GM18508 (cell line): ENCODE results near the gene ALOX5.
"Not testable (repeated sequence)": the region's sequence is repeated elsewhere in the genome, so short reads cannot be mapped to it uniquely, and the experiment has no call there.

ENCODE experiments used
- ATAC-seq: cut with Tn5 transposase; IDR thresholded peaks from one replicate; pipeline ENCODE4 v1.9.1; 2021; ENCODE audit warnings: moderate number of reproducible peaks; ENCODE audit not compliant: insufficient read depth, unreplicated experiment

Gene ALOX5

DNA sequence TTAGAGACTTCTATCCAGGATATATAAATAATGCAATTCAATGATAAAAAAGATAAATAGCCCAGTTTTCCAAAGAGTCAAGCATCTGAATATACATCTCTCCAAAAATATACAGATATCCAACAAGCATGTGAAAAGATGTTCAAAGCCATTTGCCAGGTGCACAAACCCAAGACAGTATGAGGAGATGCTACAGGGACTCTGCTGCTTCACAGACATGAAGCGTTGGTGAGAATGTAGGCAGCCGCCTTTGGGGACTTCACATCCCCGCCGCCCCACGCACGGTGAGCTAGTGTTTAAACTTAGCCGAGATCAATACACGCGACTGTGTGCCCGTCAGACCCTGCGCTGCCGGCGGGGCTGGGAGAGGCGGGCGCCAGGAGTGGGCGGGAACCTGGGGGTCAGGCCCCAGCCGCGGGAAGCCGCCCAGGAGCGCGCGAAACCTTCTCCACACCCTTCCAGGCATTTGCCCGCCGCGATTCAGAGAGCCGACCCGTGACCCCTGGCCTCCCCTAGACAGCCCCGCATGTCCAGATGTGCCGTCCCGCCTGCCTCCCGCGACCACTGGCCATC lies 927 bp upstream of the ALOX5 start:
- no peak for ATAC-seq

DNA sequence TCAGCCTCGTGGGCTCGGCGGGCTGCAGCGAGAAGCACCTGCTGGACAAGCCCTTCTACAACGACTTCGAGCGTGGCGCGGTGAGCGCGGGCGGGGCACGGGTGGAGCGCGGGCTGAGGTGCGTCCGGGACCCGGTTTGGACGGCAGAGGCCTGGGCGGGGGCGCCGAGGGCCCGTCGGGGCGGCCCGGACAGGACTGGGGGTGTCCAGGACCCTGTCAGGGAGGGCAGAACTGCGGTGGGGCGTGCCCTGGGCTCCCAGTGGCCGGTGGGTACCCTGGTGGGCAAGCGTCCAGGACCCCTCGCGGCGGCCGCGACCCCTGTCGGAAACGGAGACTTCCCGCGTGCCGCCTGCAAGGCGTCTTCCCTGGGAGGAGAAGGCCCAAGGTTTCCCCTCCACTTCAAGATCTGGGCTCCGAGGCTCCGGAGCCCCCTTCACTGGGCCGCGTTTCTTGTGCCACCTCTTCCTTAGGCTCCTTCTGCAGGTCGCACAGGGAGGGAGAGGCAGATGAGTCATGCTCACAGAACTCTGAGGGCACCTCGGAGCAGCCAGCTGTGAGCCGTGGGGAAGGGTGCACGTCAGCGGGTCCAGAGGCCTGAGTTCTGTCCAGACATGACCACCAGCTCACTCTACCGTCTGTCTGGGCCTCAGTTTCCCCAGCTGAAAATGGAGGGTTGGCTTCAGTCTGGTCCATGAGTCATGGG lies 485 bp downstream of the ALOX5 start:
- no peak for ATAC-seq

DNA sequence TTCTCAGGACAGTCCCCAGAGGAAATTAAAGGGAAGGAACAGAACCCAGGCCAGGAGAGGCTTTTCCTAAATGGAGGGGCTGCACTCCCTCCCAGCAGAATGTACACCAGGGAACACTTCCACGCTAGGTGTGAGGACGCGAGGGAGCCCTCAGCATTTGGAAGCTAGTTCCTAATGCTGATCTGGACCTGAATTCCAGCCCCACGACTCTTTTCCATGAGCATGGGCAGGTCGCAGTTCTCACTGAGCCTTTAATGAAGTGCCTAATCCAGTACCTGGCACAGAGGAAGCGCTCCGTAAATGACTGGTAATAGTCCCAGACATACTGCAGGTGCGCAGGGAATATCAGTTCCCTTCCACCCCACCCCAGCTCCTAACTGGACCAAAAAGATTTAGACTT lies 1.1 kb downstream of the ALOX5 start:
- ATAC-seq, result no peak

DNA sequence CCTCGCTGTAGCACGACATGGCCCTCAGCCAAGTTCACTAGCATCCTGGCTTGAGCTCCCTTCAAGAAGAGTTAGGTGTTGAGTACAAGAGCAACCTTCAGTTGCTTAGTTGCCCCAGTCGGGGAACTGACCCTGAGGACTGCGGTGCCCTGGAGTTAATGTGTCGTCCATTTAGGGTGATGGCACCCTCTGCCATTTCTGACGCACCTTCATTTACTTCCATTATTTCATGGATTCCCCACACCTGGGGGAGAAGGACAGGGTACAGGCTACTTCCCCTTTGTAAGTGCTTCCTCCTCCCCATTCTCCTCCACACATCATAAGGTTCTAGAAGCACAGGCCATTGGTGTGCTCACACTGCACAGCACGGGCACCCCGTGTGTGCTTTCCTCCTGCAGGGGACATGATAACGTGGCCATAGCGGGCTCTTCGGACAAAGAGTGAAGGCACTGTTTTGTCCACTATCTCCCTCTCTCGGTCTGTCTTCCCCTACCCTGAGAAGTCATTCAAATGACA lies 1.8 kb downstream of the ALOX5 start:
- no peak for ATAC-seq

DNA sequence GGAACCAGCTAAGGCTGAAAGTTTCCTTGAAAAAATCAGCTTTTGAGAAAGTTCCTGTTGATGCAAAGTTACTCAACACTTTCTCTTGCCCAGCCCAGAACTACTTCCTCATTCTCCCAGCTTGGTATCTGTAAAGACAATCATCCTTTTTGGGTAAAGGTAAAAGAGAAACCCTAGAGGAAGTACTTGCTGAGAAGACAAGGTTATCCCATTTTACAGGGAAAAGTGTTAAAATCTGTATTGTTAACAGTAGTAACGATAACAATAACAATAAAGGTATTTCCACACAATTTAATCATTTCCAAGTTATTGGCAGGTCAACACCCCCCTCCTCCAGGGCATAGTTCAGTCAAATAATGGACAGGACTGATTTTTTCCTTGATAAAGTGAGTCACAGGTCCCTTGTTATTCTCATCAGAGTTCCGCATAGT lies 2.4 kb downstream of the ALOX5 start:
- no peak for ATAC-seq

DNA sequence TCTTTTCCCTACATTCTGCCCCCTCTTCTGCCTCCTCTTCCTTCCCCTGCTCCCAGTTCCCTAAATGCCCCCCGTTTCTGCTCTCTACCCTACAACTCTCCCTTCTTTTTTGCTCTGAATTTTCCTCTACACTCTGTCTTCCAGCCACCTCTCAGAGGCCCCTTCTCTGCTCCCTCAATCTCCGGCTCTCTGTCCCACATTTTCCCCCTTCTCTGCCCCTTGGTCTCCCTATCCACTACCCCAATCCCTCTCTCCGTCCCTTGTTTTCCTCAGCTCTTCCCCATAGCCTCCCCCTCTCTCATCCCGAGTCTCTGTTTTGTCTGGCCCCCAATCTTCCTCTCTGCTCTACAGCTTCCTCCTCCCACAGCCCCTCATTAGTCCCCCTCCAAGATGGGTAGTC lies 3.3 kb downstream of the ALOX5 start:
- no peak for ATAC-seq

DNA sequence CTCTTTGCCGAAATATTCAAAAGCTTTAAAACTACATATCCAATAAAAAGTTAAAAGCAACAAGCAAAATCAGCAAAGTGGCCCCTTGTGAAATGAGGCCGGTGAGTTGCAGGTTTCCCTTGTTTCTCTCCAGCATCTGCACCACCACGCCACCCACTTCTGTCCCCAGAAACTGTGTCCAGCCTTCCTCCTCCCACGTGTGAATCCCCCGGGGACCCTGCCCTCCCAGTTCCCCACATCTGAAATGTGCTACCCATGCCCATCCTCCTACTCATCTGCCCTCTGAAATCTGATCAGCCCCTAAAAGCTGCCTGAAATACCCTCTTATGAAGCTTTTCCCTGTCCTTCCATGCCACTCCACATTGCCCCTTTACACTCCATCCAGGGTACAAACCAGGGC lies 3.8 kb downstream of the ALOX5 start:
- no peak for ATAC-seq

DNA sequence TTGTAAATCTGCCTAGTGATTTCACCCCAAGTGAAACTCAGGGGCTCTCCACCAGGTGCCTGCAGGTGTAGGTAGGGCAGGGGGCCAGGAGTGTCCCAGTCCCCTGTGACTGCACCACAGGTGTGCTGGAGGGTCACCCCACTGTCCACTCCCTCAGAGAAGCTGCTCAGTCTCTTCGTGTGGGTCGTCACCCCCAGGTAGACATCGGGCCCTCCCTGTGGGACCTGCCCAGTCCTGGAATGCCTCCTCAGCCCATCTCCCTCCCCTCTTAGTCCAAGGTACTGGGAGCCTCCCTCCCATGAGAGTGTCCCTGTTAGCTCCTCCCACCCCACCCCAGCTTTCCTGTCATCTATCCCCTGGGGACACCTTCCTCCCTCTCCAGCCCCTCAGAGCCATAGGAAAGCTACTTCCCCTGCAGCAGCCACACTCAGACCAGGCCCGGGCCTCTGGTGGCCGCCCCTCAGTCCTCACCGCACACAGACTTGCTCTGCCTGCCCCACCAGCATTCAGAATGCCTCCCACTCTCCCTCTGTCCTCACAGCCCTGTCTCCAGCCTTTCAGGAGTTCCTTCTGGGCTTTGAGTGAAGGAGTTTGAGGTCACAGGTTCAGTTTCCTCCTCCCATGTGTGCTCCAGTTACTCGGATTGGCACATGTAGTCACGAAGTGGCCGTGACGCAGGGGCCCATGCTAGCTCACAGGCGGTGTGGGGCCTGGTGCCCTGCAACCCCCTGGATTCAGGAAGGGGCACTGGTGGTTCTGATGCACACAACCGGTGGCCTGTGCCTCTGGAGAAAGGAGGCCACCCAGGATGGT lies 5.1 kb downstream of the ALOX5 start:
- ATAC-seq, result no peak

DNA sequence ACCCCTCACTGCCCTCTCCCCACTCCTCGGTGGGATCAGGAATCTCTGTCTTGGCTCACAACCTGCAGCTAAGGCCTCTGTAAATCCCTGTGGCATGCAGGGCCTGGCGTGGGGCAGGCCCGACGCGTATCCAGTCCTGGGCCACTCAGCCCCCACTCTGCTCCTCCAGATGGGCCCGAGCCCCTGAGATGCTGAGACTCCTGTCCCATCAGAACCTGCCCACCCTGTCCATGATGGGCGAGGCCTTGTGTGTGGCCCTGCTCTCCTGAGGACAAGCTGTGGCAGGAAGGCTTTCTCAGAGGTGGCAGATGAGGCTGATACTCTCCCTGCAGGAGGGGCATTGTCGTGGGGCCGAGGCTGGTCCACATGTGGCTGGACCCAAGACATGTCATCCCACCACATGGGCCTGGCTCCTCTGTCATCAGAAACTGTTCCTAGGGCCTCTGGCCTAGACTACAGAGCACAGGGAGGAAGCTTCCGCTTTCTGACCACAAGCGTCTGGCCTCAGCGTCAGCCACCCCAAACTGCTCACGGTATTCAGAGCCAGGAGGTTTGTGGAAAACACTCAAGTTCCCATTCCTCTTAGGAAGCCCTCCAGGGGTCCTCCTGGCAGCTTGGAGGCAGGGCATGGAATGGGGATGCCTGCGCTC lies 6.0 kb downstream of the ALOX5 start:
- ATAC-seq, result no peak

DNA sequence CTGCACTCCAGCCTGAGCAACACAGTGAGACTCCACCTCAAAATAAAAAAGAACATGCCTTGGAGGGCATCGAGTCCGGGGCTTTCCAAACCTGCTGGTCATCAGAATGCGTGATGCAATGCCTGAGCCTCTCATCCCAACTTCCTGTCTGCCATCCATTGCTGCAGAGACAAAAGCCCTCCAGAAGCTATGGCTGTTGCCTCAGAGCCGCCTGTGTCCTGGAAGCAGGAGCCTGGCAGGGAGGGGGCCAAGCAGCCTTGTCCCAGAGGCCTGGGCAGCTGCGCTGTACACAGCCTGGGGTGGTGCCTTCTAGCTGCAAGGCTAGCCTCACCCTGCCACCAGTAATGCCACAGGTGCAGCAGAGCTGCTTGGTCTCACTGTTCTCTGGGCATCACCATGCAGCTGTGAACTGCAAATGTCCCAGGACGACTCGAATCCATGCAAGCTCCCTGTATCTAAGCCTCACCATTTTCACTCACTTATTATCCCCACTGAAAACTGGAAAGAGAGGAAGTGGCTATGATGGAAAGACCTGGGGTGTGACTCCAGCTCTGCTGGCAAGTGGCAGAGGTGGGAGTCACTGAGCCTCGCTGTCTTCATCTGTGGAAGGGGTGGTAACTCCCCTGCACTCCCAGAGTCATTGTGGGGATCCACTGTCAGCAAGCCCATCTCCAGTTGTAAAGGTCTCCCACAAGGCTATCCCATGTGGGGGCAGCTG lies 7.0 kb downstream of the ALOX5 start:
- ATAC-seq, result no peak

DNA sequence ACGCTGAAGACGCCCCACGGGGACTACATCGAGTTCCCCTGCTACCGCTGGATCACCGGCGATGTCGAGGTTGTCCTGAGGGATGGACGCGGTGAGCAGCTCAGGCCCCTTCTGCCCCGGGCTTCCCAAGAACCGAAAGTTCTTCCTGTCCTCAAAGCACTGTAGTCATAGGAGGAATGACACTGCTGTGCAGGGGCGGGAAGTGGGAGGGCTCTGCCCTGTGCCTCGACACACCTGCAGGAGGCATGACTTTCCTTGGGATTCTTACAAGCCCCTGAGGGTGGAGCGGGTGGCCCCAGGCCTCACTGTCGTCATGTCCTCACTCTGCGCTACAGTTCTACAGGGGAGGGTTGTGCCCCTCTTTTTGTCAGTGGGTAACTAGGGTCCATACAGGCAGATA lies 8.6 kb downstream of the ALOX5 start:
- ATAC-seq, result no peak

DNA sequence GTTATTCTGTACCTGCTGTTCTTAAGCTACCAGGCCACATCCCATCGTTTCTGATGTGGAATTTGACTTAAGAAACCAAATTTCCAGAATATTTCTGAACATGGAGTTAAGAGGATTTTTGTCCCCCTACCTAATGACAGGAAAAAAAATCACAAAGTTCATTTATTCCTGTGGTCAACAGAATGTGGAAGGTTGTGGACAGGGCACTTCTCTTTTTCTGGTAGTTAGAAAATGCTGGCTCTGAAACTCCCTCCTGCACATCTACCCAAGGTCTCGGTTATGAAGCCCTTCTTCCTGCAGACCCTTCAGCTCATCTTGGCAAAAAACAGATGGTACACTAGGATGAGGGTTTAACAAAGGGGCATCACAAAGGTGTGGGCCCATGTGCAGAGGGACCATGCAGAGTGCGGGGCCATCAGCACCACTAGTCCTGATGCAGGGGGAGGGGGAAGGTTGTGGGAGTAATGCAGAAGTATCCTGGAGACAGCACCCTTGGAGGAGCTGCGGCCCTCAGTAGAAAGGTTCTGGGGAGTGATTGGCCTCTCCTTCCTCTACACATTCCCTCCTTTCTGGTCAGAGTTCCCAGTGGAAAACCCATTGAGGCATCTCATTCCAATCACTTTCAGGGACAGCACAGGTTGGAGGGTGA lies 9.8 kb downstream of the ALOX5 start:
- no peak for ATAC-seq

DNA sequence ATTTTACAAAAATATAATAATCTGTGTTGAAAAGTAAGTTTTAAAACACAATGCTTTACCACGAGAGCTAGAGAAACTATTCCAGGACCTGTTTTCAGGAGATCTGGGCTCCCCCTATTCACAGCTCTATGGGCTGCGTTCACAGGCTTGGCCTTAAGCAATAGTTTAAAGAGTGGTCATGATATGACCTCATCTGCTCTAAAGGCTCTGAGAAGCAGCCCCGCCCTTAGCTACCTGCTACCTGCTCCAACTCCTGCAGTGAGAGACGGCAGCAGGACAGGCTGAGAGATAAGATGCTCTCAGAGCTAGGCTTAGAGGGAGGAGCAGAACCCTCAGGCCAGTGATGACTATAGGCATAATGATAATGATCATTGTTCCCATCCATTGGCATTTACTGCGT lies 12.6 kb downstream of the ALOX5 start:
- no peak for ATAC-seq

DNA sequence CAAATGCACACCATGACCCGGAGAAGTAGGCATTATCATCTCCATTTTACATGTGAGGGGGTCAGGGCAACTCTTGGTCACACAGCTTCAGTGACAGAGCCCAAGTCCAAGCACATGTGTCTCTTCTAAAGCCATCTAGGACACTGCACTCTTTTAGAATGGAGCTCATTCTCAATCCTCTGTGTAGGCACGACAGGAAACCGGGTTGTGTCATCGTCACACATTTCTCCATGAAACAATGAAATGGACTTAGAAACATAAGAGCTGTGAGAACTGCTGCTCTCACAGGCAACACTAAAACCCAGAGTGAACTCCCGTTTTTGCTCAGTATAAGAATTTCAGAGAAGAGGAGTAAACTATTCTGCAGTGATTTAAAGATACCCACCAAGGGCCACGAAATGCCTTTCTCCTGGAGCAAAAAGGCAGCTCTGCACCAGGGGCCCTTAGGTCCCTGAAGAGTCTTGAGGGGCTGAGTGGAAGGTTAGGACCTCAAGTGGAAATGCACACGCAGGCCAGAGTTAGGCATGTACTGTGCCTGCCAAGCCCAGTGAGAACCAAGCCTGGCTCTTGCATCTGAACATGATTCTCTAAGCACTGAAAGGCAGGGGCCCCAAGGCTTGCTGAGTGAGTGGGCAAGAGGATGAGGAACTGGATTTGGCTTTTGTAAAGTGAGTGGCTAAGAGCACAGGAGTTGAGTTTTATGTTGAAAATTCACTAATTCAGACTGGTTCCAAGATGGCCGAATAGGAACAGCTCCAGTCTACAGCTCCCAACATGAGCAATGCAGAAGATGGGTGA lies 13.3 kb downstream of the ALOX5 start:
- no peak for ATAC-seq

DNA sequence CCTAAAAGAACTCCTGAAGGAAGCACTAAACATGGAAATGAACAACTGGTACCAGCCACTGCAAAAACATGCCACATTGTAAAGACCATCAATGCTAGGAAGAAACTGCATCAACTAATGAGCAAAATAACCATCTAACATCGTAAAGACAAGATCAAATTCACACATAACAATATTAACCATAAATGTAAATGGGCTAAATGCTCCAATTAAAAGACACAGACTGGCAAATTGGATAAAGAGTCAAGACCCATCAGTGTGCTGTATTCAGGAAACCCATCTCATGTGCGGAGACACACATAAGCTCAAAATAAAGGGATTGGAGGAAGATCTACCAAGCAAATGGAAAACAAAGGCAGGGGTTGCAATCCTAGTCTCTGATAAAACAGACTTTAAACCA lies 15.7 kb downstream of the ALOX5 start:
- ATAC-seq, result not testable (repeated sequence)

DNA sequence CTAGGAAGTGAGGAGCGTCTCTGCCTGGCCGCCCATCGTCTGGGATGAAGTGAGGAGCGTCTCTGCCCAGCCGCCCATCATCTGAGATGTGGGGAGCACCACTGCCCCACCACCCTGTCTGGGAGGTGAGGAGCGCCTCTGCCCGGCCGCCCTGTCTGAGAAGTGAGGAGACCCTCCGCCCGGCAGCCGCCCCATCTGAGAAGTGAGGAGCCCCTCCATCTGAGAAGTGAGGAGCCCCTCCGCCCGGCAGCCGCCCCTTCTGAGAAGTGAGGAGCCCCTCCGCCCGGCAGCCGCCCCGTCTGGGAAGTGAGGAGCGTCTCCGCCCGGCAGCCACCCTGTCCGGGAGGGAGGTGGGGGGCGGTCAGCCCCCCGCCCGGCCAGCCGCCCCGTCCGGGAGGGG lies 17.6 kb downstream of the ALOX5 start:
- not testable (repeated sequence) for ATAC-seq

DNA sequence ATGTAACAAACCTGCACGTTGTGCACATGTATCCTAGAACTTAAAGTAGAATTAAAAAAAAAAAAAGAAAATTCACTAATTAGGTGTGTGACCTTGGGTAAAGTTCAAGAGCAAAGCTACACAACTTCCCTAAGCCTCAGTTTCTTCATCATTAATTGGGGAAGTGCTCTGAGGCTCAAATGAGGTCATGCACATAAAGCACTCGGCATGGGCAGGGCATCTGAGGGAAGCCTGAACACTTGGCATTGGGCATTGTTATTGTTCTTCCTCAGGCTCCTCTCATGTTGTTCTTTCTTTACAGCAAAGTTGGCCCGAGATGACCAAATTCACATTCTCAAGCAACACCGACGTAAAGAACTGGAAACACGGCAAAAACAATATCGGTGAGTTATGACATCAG lies 21.5 kb downstream of the ALOX5 start:
- ATAC-seq, result no peak

DNA sequence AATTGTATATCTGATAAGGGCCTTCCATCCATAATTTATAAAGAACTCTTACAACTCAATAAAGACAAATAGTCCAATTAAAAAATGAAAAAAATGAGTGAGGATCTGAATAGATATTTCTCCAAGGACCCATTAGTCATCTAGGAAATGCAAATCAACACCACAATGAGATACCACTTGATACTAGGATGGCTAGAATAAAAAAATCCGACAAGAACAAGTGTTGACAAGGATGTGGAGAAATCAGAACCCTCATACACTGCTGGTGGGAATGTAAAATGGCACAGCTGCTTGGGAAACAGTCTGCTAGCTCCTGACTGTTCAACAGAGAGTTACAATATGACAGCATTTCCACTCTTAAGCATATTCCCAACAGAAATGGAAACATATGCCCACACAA lies 24.6 kb downstream of the ALOX5 start:
- no peak for ATAC-seq

DNA sequence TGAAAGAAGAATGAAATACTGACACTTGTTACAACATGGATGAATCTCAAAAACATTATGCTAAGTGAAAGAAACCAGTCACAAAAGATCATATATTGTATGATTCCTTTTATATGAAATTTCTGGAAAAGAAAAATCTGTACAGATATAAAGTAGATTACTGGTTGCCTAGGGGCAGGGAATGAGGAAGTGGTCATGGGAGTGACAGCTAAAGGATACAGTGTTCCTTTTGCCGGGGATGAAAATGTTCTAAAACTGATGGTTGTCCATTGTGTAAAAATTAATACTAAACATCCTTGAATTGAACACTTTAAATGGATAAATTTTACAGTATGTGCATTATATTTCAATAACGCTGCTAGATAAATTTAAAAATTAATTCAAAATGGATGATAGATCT lies 25.1 kb downstream of the ALOX5 start:
- ATAC-seq, result no peak
